Limb (tissue), 2 donors: ENCODE results near the gene ADGRD1.

Source experiments
- DNase-seq, 2 donors: peaks; one replicate each; pipeline ENCODE4 v3.0.0-alpha.2; 2016; ENCODE audit errors: extremely low spot score in 2 of 2

The ADGRD1 gene

DNA sequence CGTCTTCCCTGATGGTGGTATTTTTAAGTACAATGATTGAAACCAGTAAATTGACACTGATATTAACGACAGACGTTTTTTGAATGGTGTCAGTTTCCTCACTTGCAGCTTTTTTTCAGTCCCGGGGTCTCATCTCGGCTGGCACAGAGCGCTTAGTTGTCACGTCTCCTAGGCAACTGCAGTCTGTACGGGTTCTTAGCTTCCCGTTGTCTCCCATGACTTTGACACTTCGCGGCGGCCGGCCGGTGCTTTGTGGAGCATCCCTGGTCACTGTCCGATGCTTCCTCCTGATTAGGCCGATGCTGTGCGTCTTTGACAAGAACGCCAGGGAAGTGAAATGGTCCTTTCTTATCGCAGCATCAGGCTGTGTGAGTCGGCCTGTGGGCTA, 67.4 kb downstream of the ADGRD1 start:
- DNase-seq: no peak

DNA sequence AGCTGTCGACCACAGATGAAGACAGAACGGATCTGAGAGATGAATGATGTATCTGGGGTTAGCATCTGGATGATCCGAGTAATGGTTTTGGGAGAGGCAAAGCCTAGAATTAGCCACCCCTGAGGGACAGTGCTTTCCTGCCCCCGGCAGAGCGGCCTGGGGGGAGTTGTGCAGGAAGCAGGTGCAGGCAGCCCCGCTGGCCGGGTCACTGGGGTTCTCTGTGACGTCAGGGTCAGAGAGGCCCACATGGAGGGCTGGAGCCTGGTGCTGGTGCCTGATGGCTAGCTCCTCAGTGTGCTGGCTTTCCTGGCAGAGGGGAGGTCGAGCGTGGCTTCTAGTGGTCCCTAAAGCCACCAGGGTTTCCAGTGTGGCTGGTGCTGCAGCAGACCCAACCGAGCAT, 70.3 kb downstream of the ADGRD1 start:
- DNase-seq: no peak

- DNase-seq: no peak
Observed at GRCh38 chr12:131024721-131025120, 71.0 kb downstream of the ADGRD1 start.

DNA sequence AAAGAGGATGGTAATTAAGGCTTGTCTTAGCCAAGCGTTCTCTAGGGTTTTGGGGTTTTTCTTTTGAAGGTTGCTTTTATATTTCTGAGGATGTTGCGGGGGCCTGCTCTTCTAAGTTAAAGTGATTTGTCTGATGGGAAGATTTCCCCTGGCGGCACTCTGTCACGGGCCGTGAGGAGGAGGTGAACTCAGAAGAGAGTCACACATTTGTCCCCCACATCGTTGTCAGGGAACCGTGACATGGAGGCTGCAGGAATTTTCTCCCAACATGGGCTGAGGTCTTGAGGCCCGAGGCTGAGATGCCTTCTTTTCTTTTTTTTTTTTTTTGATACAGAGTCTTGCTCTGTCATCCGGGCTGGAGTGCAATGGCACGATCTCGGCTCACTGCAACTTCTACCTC, 71.5 kb downstream of the ADGRD1 start:
- no peak for DNase-seq

GRCh38 chr12:131025939-131026702, 72.4 kb downstream of the ADGRD1 start:
- DNase-seq: no peak

- DNase-seq: no peak
Observed at GRCh38 chr12:131026754-131027153, 73.0 kb downstream of the ADGRD1 start.

DNA sequence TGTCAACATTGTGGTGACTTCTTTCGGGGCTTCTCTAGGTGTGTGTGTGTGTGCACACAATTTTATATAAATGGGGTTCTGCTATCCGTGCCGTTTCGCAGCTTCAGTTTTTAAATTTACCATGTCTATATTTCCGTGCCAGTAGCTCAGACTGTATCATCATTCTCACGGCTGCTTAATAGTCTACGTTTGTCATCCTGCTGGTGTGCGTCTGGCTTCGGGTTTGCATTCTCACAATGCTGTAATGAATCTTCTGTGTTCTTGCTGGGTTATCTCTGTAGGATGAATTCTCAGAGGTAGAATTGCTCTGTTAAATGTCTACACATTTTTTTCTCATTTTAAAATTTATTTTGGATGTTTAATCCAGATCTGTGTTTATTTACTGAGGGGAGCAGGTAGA, 73.6 kb downstream of the ADGRD1 start:
- DNase-seq: no peak

GRCh38 chr12:131027876-131028586, 74.3 kb downstream of the ADGRD1 start:
- no peak for DNase-seq

GRCh38 chr12:131028587-131029338, 75.1 kb downstream of the ADGRD1 start:
- no peak for DNase-seq

DNA sequence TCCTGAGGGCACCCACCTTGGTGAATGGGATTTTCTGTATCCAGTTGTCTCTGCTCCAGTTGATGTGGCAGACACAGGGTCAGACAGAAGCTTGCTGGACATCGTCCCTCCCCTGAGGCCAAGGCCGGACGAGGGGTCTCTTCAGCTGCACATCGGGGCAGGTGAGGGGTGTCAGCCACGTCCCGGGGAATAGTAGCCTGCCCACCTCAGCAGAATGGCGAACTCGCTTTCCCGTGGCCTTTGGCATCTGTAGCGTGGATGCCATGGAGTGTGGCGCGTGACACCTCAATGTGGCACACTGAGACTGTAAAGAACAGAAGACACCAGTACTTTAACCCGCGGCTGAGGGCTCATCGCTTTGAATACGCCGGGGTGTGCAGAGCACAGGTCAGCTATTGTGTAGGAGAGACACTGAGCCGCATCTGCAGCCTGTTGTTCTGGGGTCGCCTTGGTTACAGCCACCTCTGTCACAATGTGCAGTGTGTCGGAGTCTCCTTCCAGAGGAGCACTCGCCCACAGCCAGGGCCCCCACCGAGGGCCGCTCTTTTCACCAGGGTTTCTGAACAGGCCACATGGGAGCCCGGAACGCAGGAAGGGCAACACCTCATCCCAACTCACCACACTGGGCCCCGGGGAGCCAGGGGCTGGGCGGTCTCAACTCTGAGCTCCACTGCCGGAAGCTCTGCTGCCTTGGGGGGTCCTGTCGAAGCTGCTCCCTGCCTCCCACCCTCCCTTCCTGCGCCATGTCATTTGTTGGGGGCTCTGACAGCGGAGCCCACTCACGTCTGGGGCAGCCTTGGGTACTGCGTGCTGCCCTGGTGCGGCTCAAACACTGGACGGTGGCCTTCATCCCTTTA, 77.0 kb downstream of the ADGRD1 start:
- no peak for DNase-seq

DNA sequence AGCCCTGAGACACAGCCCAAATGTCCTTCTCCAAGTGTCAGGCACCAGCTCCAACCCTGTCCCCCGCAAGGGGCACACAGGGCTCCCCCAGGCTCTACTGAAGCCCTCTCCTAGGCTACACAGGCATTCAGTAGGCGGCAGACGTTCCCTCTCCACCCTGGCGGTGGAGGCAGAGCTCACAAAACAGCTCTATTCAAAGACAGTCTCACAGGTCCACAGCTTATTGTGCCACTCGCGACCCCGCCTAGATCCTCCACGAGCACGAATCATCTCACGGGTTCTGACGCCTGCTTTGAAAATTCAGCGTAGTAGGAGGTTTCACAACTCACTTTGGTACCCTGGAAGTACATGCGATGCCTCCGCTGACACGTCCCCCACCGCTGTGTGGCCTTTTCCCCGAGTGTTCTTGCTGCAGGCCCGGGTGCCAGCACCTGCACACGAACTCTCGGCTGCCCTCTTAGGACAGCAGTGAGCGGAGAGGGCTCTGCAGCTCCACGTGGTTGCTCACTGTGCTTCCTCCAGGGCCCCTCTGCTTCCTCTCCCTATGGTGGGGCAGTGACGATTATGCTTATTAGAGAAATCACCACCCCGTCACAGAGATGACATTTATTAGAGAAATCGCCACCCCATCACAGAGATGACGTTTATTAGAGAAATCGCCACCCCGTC, 78.5 kb downstream of the ADGRD1 start:
- DNase-seq: no peak

- no peak for DNase-seq
Observed at GRCh38 chr12:131033486-131033885, 79.8 kb downstream of the ADGRD1 start.

GRCh38 chr12:131033886-131034482, 80.3 kb downstream of the ADGRD1 start:
- no peak for DNase-seq

GRCh38 chr12:131034631-131035244, 81.0 kb downstream of the ADGRD1 start:
- DNase-seq: no peak

- no peak for DNase-seq
Observed at GRCh38 chr12:131035245-131035681, 81.6 kb downstream of the ADGRD1 start.

GRCh38 chr12:131038159-131038558, 84.5 kb downstream of the ADGRD1 start:
- no peak for DNase-seq

GRCh38 chr12:131038961-131039950, 85.5 kb downstream of the ADGRD1 start:
- no peak for DNase-seq

DNA sequence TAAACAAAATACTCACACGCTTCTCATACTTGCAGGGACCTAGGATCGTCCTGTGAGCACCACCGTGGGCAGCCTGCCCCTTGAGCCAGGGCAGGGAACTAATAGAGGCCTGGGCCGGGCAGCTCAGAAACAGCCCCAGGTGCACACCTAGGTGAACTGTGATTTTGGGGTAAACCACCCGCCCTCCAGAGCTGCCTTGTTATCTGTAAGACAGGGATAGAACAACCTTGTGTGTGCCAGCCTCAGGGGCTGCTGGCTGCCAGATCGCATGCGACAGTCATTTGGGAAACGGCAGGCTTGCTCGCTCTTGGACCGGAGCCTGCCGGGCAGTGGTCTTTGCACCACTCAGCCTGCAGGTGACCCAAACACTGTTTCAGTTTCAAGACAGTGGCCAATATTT, 86.8 kb downstream of the ADGRD1 start:
- no peak for DNase-seq
